Measurements from ENCODE around the gene AURKA. TPM values are rescaled to one million over a fixed set of nuclear protein-coding genes. Genes with fewer than 3 reads are reported as not detected.
"Not testable (repeated sequence)": the region's sequence is repeated elsewhere in the genome, so short reads cannot be mapped to it uniquely, and the experiment has no call there.

Gene AURKA
- polyA plus RNA-seq, 2 donors = 5.5 to 8.7 TPM

- Histone ChIP-seq H3K4me1 (ENCODE audit: control insufficient read depth in 2 of 2, insufficient read depth in 2 of 2, low read length in 1 of 2) (peaks cover 4 to 6% of the 10 kb centered on the region in 2 donors), H3K4me3 (ENCODE audit: low read depth in 1 of 2, low read length in 2 of 2) (no peak overlapping the region), H3K9me3 (ENCODE audit: control insufficient read depth in 2 of 2, insufficient read depth in 1 of 2, low read depth in 1 of 2, low read length in 1 of 2) (no peaks in the 10 kb centered on the region), H3K27me3 (ENCODE audit: control insufficient read depth in 1 of 2, insufficient read depth in 2 of 2, low read length in 2 of 2) (peaks cover 0 to 8% of the 10 kb centered on the region in 2 donors), H3K36me3 (ENCODE audit: control insufficient read depth in 2 of 2, insufficient read depth in 2 of 2, low read length in 1 of 2) (no peaks in the 10 kb centered on the region), H3K27ac (ENCODE audit: low read depth in 2 of 2, low read length in 1 of 2) (no peak overlapping the region)
- WGBS, 2 donors = 77 to 83% methylated on average over 3 of the region's 3 CpGs
Observed at GRCh38 chr20:56342783-56343182, 49.2 kb downstream of the AURKA start.

GRCh38 chr20:56336709-56337108 is 55.3 kb downstream of the AURKA start:
- WGBS, 2 donors = 76 to 77% methylated on average over 8 of the region's 8 CpGs
- H3K27ac ChIP-seq (ENCODE audit: low read depth in 2 of 2, low read length in 1 of 2); H3K36me3 ChIP-seq (ENCODE audit: control insufficient read depth in 2 of 2, insufficient read depth in 2 of 2, low read length in 1 of 2); H3K4me1 ChIP-seq (ENCODE audit: control insufficient read depth in 2 of 2, insufficient read depth in 2 of 2, low read length in 1 of 2); H3K9me3 ChIP-seq (ENCODE audit: control insufficient read depth in 2 of 2, insufficient read depth in 1 of 2, low read depth in 1 of 2, low read length in 1 of 2); H3K4me3 ChIP-seq (ENCODE audit: low read depth in 1 of 2, low read length in 2 of 2); H3K27me3 ChIP-seq (ENCODE audit: control insufficient read depth in 1 of 2, insufficient read depth in 2 of 2, low read length in 2 of 2): not testable (repeated sequence)

- H3K4me3 ChIP-seq (ENCODE audit: low read depth in 1 of 2, low read length in 2 of 2) = no peak overlapping the region
- H3K36me3 ChIP-seq (ENCODE audit: control insufficient read depth in 2 of 2, insufficient read depth in 2 of 2, low read length in 1 of 2) = no peaks in the 10 kb centered on the region
- peaks cover 0 to 3% of the 10 kb centered on the region in 2 donors for H3K27me3 ChIP-seq (ENCODE audit: control insufficient read depth in 1 of 2, insufficient read depth in 2 of 2, low read length in 2 of 2)
- no peaks in the 10 kb centered on the region for H3K4me1 ChIP-seq (ENCODE audit: control insufficient read depth in 2 of 2, insufficient read depth in 2 of 2, low read length in 1 of 2)
- H3K27ac ChIP-seq (ENCODE audit: low read depth in 2 of 2, low read length in 1 of 2) = no peak overlapping the region
- 34 to 36% methylated on average over 5 of the region's 5 CpGs for WGBS, 2 donors
- H3K9me3 ChIP-seq (ENCODE audit: control insufficient read depth in 2 of 2, insufficient read depth in 1 of 2, low read depth in 1 of 2, low read length in 1 of 2) = no peaks in the 10 kb centered on the region
Observed at GRCh38 chr20:56328861-56329260, 63.2 kb downstream of the AURKA start.

- H3K4me1 ChIP-seq (ENCODE audit: control insufficient read depth in 2 of 2, insufficient read depth in 2 of 2, low read length in 1 of 2) = no peaks in the 10 kb centered on the region
- no peak overlapping the region for H3K4me3 ChIP-seq (ENCODE audit: low read depth in 1 of 2, low read length in 2 of 2)
- peaks cover 0 to 3% of the 10 kb centered on the region in 2 donors for H3K27me3 ChIP-seq (ENCODE audit: control insufficient read depth in 1 of 2, insufficient read depth in 2 of 2, low read length in 2 of 2)
- H3K36me3 ChIP-seq (ENCODE audit: control insufficient read depth in 2 of 2, insufficient read depth in 2 of 2, low read length in 1 of 2) = no peaks in the 10 kb centered on the region
- no peaks in the 10 kb centered on the region for H3K9me3 ChIP-seq (ENCODE audit: control insufficient read depth in 2 of 2, insufficient read depth in 1 of 2, low read depth in 1 of 2, low read length in 1 of 2)
- H3K27ac ChIP-seq (ENCODE audit: low read depth in 2 of 2, low read length in 1 of 2) = no peak overlapping the region
Observed at GRCh38 chr20:56324806-56325205, 67.2 kb downstream of the AURKA start.

GRCh38 chr20:56323656-56324055 is 68.4 kb downstream of the AURKA start:
- Histone ChIP-seq H3K27ac (ENCODE audit: low read depth in 2 of 2, low read length in 1 of 2) (no peak overlapping the region), H3K27me3 (ENCODE audit: control insufficient read depth in 1 of 2, insufficient read depth in 2 of 2, low read length in 2 of 2) (peaks cover 0 to 3% of the 10 kb centered on the region in 2 donors), H3K4me3 (ENCODE audit: low read depth in 1 of 2, low read length in 2 of 2) (no peak overlapping the region), H3K4me1 (ENCODE audit: control insufficient read depth in 2 of 2, insufficient read depth in 2 of 2, low read length in 1 of 2) (no peaks in the 10 kb centered on the region), H3K36me3 (ENCODE audit: control insufficient read depth in 2 of 2, insufficient read depth in 2 of 2, low read length in 1 of 2) (no peaks in the 10 kb centered on the region), H3K9me3 (ENCODE audit: control insufficient read depth in 2 of 2, insufficient read depth in 1 of 2, low read depth in 1 of 2, low read length in 1 of 2) (no peaks in the 10 kb centered on the region)
- WGBS, 2 donors = 56 to 66% methylated on average over 6 of the region's 6 CpGs

- no peaks in the 10 kb centered on the region for H3K4me1 ChIP-seq (ENCODE audit: control insufficient read depth in 2 of 2, insufficient read depth in 2 of 2, low read length in 1 of 2)
- no peak overlapping the region for H3K4me3 ChIP-seq (ENCODE audit: low read depth in 1 of 2, low read length in 2 of 2)
- no peaks in the 10 kb centered on the region for H3K36me3 ChIP-seq (ENCODE audit: control insufficient read depth in 2 of 2, insufficient read depth in 2 of 2, low read length in 1 of 2)
- H3K27ac ChIP-seq (ENCODE audit: low read depth in 2 of 2, low read length in 1 of 2) = no peak overlapping the region
- H3K27me3 ChIP-seq (ENCODE audit: control insufficient read depth in 1 of 2, insufficient read depth in 2 of 2, low read length in 2 of 2) = peaks cover 0 to 3% of the 10 kb centered on the region in 2 donors
- H3K9me3 ChIP-seq (ENCODE audit: control insufficient read depth in 2 of 2, insufficient read depth in 1 of 2, low read depth in 1 of 2, low read length in 1 of 2) = no peaks in the 10 kb centered on the region
- WGBS, 2 donors = 37 to 46% methylated on average over 2 of the region's 2 CpGs
Observed at GRCh38 chr20:56323206-56323605, 68.8 kb downstream of the AURKA start.

GRCh38 chr20:56322681-56323080 is 69.3 kb downstream of the AURKA start:
- no peaks in the 10 kb centered on the region for H3K4me1 ChIP-seq (ENCODE audit: control insufficient read depth in 2 of 2, insufficient read depth in 2 of 2, low read length in 1 of 2)
- peaks cover 0 to 3% of the 10 kb centered on the region in 2 donors for H3K27me3 ChIP-seq (ENCODE audit: control insufficient read depth in 1 of 2, insufficient read depth in 2 of 2, low read length in 2 of 2)
- H3K9me3 ChIP-seq (ENCODE audit: control insufficient read depth in 2 of 2, insufficient read depth in 1 of 2, low read depth in 1 of 2, low read length in 1 of 2) = no peaks in the 10 kb centered on the region
- no peak overlapping the region for H3K27ac ChIP-seq (ENCODE audit: low read depth in 2 of 2, low read length in 1 of 2)
- H3K4me3 ChIP-seq (ENCODE audit: low read depth in 1 of 2, low read length in 2 of 2) = no peak overlapping the region
- H3K36me3 ChIP-seq (ENCODE audit: control insufficient read depth in 2 of 2, insufficient read depth in 2 of 2, low read length in 1 of 2) = no peaks in the 10 kb centered on the region
- 38 to 39% methylated on average over 4 of the region's 4 CpGs for WGBS, 2 donors

Other genes starting within 250 kb of the AURKA start
- gene MC3R, start 143.5 kb downstream of the AURKA start, polyA plus RNA-seq = not detected
- gene FAM210B, start 33.2 kb downstream of the AURKA start, polyA plus RNA-seq = 10 to 100 TPM; 13.9 to 22.6 TPM
- gene CSTF1, start 430 bp upstream of the AURKA start, polyA plus RNA-seq = 10 to 100 TPM in 1 of 2 donors, 1 to 10 TPM in 1; 3.8 to 13.2 TPM
- gene CASS4, start 20.0 kb upstream of the AURKA start, polyA plus RNA-seq = under 1 TPM; 0.18 to 0.22 TPM
- gene RTF2, start 76.4 kb upstream of the AURKA start, polyA plus RNA-seq = 10 to 100 TPM; 35.4 to 62.8 TPM
- gene FAM209A, start 132.5 kb upstream of the AURKA start, polyA plus RNA-seq = under 1 TPM; 0.20 to 0.31 TPM
- gene FAM209B, start 141.0 kb upstream of the AURKA start, polyA plus RNA-seq = under 1 TPM; 0.43 to 0.47 TPM
- 10 to 100 TPM; 18.3 to 18.6 TPM for gene TFAP2C, start 237.1 kb upstream of the AURKA start, polyA plus RNA-seq